Fibroblast of gingiva (primary cell): ENCODE measurements around the gene ACE.

Experiments
- DNase-seq: peaks from one replicate; pipeline ENCODE4 v3.0.0-alpha.2; 2011; ENCODE audit warnings: low read depth

The ACE gene

GRCh38 chr17:63537991-63538692 lies 61.3 kb downstream of the ACE start:
- DNase-seq, result no peak

GRCh38 chr17:63538693-63539595 lies 62.1 kb downstream of the ACE start:
- DNase-seq, result no peak

- no peak for DNase-seq
These were observed 63.7 kb downstream of the ACE start for GRCh38 chr17:63540590-63540989.

GRCh38 chr17:63542218-63542545 lies 65.3 kb downstream of the ACE start:
- no peak for DNase-seq

- DNase-seq, result no peak
These were observed 66.3 kb downstream of the ACE start for GRCh38 chr17:63542942-63543821.

GRCh38 chr17:63543822-63544420 lies 67.1 kb downstream of the ACE start:
- no peak for DNase-seq

- no peak for DNase-seq
These were observed 67.8 kb downstream of the ACE start for GRCh38 chr17:63544467-63545301.

- no peak for DNase-seq
These were observed 69.6 kb downstream of the ACE start for GRCh38 chr17:63546308-63547082.

- no peak for DNase-seq
These were observed 70.2 kb downstream of the ACE start for GRCh38 chr17:63547083-63547523.
